NCI-H2029 (cell line): Measurements from ENCODE around the gene KCTD20.

Source experiments
- DNase-seq: peaks from one replicate; lab custom pipeline; 2025; lab: John Stamatoyannopoulos, UW

The KCTD20 gene

DNA sequence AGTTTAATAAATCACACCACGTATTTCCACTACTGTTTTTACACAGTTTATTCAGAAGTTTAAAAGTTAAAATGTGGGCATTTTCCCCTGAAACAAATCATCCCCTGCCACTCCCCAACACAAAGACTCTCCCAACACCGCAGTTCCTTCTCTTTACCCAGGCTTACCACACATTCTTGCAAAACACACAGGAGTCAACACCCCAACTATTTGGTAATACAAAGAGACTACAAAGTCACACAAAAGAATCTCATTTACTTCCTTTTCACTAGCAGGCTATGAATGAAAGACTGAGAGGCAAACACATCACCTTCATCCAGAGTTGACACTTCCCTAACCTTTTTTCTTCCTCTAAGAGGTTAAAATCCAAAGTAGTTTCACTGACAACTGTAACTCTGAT, 51.1 kb downstream of the KCTD20 start:
- no peak for DNase-seq

DNA sequence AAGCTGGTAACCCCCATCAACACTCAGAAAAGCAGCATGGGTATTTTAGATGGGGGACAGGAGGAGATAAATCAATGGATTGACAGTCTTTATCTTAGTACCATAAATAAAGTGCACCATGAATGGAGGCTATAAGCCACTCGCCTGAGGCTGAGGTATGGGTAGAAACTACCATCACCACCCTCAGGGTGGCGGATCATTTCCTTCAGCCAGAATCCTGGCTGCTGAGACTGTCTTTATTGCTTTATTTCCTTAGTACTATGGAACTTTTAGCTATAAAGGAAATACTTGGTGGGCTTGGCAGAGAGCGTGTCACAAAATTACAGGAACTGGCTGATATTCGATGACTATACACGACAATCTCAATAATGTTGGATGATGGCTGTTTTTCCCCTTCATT, 52.3 kb downstream of the KCTD20 start:
- no peak for DNase-seq

DNA sequence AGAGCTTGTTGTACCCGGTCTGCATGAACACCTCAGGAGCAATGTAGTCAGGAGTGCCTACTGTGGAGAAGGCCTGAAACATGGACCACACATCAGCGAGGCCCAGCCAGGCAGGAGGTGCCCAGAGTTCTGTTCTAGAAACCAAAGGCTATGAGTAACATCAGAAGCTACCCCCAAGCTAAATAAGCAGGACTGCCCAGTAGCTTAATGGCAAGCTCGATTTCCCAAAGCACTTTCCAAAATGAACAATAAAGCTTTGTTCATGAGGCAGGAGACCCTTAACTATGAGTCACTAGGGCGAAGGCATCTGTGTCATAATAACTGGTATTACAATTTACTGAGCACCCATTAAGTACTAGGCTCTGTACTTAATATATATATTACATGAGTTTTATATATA, 57.1 kb downstream of the KCTD20 start:
- DNase-seq: no peak

DNA sequence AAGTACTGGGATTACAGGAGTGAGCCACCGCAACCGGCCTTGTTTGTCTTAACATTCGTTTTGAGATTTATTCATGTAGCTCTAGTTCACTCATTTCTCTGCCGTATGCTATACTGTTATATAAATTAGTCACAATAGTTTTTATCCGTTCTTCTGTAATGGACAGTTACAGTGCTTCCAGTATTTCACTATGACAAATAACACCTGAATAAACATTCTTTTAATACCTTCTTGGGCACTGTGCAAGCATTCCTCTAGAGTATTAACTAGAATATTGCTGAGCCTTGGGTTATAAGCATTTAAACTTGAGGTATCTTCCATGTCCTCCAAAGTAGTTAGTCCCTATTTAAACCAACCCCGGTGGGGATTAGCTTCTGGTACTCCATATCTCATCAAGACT, 58.9 kb downstream of the KCTD20 start:
- DNase-seq: no peak

DNA sequence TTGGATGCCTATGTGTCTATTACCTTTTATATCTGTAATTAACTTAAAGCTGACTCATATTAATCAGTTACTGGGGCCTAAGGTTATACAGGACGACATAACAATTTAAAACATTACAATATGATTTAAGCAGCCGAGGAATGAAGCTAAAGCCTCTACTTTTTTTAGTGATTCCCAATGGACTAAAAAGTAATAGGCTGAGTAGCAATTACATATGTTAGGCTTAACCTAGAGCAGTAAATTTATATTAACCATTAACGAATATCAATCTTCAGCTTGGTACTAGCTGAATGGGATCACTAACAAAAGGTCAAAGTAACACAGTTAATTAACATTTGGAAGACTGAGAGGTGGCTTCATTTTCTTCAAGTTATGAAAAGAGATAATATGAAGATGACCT, 61.4 kb downstream of the KCTD20 start:
- DNase-seq: no peak

DNA sequence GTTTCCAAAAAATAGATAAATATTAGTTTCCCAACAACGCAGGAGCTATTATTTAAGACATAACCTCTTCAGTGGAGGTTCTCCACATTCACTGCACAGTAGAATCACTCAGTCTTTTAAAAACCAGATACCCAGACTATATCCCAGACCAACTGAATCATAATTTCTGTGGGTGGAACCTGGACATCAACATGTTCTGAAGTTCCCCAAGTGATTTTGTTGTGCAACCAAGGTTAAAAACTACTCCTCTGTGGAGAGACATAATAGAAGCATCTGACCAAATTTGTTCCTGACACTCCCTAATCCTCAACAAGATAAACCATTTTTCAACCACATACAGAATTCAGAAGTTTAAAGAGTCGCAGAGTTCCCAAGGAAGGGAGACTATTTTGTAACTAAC, 62.2 kb downstream of the KCTD20 start:
- no peak for DNase-seq

DNA sequence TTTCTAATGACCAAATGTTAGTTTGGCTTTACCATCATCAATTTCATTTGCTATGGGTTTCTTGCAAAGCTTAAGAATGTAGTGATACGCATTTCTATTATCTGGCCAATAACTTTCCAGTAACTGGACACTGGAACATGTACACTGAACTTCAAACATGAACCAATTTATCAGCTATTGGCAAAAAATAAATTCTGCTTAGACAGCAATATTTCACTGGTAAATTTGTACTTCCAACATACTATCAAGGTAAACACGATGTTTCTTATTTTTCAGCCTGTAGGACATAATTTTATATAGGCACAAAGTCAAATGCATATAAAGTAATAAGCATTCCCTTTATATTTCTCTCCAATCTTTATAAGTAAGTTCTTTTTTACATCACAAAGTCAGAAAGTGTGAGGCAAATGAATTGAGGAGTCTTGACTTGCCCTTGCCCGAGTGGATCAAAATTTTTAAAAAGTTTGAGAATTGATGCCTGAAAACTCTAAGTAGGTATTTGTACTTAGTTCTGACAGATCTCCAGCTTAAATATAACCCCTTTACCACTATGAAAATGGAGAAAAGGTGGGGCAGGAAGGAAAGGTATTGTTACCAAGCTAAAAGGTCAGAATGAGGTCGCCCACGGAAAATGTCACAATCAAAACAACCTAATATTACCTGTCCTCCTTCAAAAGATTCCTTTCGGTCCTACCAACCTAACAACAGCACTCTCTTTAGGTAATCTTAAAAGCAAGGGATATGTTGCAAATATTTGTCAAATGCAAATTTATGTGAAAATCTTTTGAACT, 63.1 kb downstream of the KCTD20 start:
- no peak for DNase-seq

DNA sequence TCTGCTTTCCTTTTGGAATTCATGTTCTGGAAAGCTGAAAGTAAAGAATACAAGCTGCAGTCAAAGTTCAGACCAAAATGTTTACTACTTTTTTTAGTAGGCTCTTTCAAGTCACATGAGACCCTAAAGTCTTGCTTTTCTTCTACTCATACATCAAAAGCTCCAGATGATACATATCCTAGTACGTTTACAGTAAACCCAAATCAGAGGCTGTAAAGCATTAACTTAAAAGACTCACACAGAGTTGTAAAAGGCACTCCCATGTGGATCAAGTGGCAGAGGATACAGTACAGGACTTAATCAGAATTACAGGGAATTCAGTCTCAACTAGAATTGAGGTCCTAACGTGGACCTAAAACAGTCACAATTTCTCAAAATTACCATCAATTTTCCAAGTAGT, 63.8 kb downstream of the KCTD20 start:
- DNase-seq: no peak

DNA sequence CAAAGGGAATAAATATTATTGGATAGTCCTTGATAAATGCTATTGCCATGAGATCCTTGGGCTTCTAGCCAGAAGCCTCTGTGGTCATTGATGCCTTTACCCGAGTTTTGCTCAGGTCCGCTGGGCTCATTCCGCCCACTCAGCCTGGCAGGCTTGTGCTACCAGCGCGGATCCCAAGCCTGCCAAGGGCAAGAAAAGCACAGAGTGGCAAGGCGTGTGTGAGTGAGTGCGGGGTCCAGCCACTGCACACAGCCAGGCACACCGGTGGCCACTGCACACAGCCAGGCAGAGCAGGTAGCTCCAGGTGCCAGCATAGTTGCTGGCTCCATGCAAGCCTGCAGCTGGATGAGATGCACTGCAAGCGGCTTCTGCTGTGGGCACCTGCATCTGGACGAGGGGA, 65.7 kb downstream of the KCTD20 start:
- DNase-seq: no peak

DNA sequence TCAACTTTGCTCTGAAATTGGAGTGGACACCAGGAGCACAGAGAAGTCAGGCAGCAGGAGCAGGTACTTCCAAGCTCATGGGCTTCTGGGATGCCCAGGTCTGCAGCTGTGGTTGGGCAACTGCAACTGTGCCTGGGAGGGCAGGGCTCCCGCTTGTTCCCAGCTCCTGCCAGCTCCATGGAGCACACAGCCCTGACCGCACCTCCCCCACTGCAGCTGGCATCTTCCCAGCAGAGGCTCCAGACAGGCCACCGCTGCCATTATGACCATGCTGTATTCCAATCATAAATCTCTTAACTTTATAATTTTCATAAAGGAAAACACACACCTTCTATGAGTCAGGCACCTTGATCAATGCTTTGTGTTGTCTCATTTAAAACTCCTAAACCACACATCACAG, 67.6 kb downstream of the KCTD20 start:
- no peak for DNase-seq

DNA sequence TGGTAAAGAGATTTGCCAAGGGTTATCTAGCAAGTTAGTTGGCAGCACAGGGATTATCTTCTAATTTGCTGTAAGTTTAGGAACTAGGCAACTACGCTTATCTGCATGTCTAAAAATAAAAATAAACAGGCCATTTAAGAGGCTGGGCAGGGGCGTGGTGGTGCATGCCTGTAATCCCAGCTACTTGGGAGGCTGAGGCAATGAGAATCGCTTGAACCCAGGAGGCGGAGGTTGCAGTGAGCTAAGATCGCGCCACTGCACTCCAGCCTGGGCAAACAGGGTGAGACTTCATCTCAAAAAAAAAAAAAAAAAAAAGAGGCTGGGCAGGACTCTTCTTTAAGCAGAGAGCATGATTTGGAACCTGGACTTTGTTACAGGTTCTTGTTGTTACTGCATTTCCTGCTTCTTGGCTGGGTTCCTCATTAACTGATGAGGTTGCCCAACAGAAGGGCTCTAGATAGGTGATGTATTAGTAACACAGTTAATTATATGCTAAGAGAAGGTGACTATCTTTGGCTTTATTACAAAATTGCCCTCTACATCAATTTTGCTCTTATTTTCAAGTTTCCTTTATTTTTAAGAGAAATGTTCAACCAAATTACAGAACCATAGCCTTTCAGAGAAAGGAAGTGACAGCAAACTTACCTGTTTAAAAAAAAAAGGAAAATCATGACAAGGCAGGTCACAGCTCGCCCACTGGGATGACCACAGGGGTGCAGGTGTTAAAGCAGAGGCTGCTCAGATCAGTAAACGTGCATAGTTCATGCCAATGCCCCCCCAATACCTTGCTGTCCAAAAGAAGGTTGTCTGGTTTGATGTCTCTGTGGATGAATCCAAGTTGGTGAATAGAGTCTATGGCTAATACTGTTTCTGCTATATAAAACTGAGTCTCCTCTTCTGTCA, 72.0 kb downstream of the KCTD20 start:
- no peak for DNase-seq

DNA sequence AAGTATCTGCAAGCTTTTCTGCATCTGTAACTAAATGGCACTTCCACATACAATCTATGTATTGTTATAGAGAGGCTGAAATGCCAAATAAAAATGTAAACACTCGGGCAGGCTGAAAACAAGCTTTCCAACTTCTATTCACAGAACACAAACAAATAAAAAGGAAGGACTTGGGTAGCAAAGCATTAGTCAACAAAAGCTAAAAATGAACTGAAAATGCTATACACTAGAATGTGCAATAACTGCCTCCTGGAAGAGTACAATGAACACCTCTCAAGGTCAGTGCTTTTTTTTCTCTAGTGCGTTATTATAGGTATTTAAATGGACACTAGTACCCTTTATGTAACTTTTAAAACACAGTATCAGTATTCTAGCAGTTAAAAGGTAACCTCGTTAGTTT, 73.0 kb downstream of the KCTD20 start:
- no peak for DNase-seq

DNA sequence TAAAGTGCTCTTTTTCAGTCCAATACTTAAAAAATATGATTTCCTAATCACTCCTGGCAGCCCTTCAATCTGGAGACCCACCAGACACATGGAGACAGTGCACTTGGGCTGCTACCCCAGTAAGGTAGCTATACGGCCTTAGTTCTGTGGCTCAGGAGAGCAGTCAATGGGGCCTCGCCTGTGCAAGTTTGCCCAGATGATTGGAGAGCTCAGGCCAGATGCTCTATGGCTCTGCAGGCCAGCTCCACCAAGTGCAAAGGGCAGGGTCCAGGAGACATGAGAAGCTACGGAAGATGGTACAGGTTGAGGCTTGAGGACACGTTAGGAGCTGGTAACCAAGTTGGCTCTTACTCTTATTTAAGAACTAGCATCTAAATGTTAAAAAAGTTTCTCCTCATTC, 73.8 kb downstream of the KCTD20 start:
- DNase-seq: no peak

DNA sequence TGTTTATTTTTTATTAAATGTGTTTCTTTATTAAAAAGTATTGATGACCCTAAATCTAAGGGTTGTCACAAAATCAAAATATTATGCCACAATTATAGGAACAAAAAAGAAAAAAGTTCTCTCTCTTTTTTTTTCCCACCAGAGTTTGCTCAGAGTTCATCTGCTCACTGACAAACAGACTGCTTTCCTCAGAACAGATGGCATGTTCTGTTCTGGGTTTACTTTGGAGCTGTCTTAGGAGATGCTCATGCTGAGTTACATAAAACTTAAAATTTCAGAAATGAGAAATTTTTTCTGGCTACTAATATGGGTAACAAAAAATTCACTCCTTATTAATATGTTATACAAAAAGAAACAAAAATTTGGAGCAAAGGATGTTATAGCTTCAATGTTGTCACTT, 74.2 kb downstream of the KCTD20 start:
- DNase-seq: no peak

DNA sequence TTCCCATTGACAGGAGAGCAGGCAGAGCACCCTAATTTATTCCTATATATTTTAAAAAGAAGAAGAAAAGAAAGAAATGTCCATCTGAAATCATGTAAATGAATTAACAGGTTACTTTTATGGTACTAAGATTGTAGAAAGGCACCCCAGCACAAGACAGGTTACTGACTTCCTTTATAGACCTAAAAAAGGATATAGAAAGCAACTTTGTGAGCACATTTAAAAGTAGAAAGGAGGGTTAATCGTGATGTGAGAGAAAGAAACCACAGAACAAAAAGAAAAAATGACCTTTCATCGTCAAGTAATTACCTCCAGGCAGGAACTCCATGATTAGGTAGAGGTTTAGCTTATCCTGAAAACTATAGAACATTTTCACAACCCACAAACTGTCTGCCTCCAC, 74.6 kb downstream of the KCTD20 start:
- no peak for DNase-seq

DNA sequence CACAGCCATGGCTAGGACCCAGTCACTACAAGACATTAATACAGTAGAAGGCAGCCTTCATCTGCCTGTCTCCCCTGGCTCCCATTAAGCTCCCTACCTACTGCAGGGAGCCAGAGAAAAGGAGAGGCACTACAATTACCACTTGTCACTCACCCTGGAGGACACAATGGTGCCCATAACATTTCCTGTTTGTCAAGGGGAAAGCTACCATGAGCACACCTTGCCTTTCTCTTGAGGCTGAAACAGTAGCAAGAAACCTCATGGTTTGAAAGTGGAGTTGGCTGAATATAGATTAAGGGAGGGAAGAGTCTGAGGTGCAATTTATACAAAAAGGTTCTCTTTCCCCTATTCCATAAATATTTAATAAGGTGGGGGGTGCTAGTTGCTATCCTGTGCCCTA, 76.6 kb downstream of the KCTD20 start:
- DNase-seq: peak; percentile 57

DNA sequence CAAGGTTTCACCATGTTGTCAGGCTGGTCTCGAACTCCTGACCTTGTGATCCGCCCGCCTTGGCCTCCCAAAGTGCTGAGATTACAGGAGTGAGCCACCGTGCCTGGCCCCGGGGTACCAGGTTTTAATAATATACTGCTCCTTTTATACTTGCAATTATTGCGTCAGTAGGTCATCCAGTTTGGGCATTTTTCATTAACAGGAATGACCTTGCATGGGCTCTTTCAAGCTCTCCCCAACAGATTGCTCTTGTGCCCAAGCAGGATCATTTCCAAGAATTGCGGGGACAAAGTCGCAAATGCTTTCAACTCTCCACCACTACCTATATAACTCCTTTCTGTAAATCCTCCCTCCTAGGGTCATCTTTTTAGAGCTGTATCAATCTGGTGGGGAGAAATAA, 80.7 kb downstream of the KCTD20 start:
- no peak for DNase-seq

DNA sequence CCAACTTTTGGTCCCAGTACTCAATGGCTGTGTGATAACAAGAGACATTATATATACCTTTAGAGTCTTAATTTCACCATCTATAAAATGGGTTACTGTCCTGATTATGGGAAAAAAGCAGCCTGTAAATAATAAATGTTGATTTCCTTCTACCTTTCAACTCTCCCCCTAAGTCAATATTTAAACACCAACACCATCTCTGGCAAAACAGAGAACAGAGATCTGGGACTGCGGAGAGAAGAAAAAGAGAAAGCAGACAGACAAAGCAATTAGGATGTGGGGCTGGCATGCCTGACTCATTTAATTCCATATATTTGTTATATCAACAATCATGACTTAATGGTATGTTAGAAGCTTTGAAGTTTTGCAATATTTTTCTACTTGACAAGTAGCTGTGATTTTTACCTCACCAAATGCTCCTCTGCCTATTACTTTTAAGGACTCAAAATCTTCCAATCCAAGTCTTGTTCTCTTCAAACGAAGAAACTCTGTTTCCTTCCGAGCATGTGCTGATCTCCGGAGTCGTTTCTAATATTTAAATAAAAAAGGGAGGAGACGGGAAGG, 81.2 kb downstream of the KCTD20 start:
- no peak for DNase-seq

DNA sequence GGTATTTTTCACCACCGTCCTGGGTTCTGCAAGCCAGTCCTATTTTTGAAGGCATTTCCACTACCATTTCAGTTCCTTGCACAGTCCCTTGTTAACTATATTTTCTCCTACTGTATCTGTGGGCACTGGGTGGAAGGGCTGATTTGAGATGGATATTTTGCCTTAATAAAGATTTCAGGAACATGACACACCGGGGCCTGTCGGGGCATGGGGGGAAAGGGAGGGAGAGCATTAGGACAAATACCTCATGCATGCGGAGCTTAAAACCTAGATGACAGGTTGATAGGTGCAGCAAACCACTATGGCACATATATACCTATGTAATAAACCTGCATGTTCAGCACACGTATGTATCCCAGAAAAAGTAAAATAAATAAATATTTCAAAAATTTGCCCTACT, 82.1 kb downstream of the KCTD20 start:
- DNase-seq: no peak

DNA sequence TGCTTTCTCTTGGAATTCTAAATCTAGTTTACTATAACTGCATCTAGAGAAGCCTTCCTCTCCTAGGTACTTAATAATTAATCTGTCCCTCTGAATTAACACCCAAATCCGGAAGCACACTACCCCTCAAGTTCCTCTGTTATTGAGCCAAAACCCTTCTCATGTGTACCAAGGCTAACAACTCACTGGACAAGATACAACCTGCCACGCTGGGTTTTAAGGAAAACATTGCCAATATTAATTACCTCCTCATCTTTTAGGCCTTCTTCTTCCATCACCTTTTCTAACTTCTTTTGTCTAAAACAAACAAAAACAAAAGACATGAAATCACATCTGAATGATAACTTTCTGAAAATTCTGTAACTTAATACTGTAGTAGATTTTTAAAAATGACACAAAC, 82.5 kb downstream of the KCTD20 start:
- no peak for DNase-seq

DNA sequence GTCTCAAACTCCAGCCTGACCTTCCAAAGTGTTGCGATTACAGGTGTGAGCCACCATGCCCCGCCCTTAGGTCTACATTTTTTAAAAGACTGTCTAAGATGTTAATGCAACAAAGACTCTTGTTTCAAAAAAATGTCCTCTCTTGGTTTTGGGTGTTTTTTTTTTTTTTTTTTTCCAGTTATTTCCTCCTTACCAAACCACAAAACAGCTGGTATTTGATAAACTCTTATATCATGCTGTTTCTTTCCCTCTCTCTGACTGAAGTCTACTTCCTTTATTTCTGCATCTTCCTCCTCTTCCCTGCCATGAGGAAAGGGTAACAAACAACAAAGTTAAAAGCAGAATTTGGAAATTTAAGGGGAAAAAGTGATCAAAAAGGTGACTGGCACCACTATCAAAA, 83.3 kb downstream of the KCTD20 start:
- DNase-seq: no peak

DNA sequence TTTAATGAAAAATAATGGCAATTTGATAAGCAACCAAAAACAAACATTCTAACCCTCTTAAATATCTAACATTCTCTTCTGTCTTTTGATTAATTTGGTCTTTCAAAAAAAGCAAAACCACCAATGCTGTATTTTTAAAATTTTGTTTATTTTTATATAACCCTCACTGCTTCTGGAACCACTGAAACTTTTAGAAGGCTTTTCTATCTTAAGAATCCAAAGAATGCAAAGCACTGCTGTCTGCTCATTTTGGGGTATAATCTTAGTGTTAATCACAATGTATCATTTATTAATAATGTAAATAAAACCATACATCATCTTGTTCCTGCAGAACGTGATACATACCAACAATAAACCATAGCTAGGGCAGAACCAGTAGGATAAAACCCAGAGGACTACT, 90.5 kb downstream of the KCTD20 start:
- DNase-seq: no peak

DNA sequence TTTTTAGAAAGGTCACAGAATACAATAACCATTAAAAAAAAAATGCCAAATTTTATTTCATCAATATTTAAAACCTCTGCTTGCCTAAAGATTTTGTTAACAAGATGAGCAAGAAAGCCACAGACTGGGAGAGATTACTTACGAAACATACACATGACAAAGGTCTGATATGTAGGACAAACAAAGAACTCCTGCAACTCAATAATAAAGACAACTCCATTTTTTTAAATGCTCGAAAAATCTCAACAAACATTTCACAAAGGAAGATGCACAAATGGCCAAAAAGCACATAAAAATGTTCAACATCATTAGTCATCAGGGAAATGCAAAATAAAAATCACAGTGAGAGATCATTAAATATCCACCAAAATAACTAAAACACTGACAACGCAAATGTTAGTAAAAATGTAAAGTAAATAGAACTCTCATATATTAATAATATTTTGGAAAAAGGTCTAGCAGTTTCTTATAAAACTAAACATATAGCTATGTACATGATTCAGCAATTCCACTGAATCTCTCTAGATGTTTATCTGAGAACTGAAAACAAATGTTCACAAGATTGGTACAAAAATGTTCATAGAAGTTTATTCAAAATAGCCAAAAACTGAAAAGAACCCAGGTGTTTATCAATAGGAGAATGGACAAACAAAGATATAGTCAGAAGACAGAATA, 94.2 kb downstream of the KCTD20 start:
- no peak for DNase-seq
